GM21390 (cell line): ENCODE measurements around the gene VASN.

Source experiments
- ATAC-seq: cut with Tn5 transposase; IDR thresholded peaks from one replicate; pipeline ENCODE4 v1.9.1; 2021; ENCODE audit not compliant: unreplicated experiment

The VASN gene

DNA sequence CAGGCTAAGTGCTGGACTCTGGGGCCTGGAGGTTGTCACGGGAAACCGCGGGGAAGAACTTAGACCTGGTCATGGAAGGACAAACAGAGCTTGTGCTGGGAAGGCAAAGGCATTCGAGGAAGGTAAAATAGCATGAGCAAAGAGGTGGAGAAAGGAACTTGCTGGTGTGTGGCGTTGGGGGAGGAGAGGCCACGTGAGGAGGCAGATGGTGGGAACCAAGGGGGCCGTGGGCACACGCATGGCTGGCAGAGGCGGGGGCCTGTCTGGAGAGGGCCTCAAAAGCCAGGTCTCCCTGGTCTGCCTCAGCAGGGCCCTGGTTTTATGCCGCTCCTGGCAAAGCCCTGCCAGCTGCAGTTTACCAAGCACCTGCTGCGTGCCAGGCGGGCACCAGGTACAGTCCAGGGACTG lies 29.4 kb downstream of the VASN start:
- no peak for ATAC-seq

DNA sequence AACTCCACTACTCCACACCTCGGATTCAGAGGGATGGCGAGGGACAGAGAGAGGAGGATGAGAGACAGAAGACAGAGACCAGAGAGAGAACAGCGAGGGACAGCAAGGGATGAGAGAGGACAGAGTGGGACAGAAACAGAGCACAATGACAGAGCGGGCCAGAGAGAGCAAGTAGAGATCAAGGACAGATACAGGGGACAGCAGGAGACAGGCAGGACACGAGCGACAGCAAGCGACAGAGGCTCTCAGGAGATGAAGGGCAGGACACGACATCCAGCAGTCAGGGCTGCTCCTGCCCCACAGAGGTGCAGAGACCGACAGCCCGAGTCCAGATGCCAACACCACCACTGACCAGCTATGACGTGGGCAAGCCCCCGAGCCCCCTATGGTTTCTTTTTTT lies 29.9 kb downstream of the VASN start:
- no peak for ATAC-seq

DNA sequence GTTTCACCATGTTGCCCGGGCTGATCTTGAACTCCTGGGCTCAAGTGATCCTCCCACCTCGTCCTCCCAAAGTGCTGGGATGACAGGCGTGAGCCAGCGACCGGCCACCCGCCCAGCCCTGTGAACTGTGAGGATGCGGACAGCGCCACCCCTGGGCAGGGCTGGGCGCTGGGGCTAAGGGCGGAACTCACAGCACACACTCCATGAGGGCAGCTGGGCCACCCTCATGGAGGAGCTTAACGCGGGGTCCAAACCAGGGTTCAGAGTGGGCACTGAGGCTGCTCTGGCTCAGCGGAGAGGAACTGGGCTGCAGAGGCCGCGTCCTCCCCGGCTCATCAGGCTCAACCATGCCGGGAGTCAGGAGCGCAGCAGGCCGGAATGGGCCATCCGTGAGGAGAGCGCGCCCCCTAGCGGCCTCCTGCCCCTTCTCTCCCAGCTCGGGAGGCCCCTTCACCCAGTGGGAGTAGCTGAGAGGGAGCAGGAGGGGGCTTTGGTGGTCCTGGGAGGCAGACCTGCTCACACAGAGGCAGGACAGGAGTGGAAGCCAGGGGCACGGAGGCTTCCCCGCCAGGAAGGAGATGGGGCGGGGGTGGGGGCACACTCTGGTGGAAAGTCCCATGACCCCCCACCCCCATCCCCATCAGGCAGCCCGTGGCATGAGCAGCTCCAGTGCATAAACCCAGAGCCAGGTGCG lies 30.9 kb downstream of the VASN start:
- ATAC-seq = no peak

DNA sequence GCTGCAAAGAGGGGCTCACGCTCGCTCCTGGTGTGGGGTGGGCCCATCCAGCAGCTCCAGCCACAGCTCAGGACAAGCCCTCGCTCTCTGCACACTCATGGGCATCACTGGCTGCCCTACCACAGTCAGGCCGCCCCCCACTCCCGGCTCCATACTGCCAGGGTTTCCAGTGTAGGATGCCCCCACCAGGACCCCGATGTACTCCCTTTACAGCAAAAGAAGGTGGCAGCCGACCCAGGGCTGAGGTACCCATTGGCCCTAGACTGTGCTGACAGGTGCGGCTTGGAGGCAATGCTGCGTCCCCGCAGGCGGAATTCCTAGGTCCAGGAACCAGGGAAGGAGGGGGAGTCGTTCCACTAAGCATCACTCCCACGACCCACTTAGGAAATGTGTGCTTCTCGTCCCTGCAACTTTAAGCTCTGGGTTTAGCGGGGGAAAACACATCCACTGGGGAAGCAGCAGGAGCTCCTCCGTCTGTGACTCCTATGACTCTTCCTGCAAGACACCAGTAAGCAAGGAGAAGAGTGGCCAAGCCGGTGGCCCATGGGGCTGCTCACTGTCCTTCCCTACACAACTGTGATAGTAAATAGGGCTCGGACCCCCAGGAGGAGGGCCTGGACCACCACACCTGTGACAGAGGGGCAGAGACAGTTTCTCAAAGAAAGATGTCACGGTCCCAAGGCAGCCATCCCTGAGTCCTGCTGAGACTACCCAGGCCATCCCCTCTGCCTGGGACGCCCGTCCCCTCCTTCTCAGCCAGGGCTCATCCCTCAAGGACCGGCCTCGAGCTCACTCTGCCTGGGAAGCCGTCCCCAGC lies 31.7 kb downstream of the VASN start:
- no peak for ATAC-seq

DNA sequence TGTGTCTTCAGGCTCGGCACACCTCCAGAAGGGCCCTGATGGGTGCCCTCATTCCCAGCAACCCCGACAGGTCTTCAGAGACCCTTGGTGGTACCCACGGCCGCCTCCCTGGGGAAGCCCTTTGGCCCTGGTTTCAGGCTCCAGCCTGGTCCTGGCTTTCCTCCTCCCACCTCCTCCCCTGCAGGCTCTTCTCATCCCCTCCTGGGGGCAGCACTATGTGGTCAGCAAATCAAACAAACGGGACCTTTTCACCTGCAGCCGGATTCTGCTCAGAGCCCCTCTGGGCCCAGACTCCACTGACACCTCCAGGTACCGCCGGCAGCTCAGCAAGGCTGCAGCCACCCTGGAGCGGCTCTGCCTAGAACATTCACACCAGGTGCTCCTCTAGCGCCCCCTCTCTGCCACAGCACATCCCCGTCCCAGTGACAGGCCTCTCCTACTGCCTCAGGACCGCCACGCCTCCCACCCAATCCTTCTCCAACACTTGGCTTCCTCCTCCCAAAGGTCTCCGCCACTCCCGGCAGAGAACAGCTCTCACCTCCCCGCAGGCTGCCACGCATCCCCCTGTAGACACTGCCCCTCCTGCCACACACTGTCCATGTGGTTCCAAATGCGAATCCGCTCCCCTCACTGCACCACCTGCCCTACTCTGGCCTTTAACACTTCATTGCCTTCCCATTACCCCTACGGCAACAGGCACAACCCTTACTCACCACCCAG lies 32.8 kb downstream of the VASN start:
- ATAC-seq = no peak

DNA sequence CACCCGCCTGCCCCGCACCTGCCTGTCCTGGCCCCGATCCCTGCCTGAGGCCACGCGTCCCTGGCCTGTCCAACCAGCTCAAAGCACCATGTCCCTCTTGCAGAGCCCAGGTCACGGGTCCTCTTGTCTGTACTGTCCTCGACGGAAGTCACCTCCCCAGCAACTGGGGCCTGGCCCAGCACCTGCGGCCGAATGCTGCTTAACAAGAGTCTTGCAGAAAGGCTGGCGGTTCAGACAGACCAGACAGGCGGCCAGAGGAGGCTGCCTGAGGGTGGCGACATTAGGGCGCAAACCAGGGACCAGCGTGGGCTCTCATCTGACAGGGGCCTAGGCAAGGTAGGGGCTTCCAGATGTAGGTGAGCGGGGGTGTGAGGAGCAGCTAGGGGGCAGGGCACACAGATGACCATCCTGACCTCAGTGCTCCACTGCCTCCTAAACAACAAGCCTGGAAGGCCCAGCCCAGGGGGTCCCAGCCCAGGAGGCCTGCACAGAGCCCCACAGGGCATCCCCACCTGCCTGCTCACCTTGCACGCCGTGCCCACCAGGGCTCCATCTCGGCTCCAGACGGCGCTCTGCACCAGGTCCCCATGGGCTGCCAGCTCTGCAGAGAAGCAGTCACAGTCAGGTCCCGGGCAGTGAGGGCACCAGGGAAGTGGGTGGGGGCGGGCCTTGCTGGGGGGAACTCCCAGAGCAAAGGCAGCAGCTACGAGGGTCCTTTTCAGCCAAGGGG lies 33.5 kb downstream of the VASN start:
- no peak for ATAC-seq

DNA sequence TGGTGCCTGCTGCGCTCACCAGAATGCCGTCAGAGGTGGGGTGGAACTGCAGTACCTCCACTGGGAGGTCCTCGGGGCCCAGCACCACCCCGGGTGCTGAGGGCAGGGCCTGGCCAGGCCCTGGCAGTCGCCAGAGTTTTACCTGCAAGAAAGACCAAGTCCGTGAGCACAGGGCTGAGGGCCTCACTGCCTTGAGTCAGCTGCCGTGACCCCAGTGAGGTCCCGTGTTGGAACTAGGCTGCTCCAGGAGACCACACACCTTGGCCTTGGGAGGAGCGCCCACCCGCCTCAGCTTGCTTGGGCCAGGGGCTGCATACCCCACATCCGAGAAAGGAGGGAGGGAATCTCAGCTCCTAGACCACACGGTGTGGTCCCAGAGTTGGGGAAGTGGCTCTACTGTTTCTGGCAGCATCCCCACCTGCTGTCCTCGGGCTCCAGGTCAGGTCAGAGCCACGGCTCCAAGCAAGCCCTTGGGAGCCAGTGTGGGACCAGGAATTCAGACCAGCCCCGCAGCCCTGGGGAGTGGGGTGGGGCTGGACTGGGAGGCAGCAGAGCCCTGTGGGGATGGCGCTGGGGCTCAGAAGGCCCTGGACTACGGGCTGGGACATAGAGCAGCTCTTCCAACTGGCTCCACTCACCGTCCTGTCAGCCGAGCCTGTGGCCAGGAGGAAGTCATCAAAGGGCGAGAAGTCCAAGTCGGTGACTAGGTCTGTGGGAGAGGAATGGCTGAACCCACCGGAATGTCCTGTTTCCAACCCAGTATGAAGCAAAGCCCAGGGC lies 36.1 kb downstream of the VASN start:
- ATAC-seq = no peak

DNA sequence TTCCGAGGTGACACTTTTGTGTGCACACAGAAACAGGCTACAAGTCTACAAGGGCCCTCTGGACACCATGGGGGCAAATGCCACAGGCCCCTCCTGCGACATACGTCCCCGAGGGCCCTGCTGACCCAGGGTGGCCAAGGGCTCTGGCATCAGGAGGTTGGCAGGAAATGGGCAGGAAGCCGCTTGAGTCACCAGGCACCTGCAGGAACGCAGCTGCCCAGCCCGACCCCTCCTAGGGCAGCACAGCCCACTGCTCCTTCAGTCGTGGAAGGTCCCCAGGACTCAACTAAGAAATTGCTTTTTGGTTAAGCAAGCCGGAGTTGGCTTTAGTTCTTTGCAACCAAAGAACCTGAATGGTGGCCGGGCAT lies 36.7 kb downstream of the VASN start:
- no peak for ATAC-seq

DNA sequence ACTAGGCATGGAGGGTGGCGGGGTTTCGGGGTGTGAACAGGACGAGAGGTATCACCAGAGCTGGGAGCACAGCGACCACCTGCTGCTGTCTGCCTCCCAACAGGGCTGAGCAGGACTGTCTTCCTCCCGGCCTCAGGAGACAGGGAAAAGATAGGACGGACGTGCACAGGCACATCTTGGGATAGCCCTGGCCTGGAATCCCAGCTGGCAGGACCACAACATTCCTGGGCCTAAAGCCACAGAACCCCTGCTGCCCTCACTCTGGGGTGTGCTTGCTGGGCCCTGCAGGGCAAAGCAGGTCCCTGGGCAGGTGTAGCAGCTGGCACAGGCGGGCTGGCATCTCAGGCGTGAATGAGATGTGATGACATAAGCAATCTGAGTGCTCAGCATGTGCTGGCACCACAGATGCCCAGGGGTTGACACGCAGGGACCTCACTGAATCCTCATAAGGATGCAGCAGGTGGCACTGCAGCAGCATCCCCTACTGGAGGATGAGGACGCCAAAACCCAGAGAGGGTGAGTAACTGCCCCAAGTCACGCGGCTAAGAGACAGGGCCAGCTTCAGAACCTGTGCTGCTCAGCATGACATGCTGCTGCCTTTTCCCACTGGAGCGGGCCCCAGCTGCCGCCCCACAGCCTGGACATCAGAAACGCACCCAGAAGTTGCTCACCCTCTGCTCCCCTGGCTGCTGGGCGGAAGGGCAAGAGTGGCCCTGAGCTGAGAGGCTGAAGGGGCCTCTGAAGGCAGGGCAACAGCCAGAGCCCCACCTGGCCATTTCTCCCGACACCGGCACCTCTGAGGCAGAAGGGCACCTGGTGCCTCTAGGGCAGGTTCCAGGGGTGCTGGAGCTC lies 37.7 kb downstream of the VASN start:
- ATAC-seq = no peak

DNA sequence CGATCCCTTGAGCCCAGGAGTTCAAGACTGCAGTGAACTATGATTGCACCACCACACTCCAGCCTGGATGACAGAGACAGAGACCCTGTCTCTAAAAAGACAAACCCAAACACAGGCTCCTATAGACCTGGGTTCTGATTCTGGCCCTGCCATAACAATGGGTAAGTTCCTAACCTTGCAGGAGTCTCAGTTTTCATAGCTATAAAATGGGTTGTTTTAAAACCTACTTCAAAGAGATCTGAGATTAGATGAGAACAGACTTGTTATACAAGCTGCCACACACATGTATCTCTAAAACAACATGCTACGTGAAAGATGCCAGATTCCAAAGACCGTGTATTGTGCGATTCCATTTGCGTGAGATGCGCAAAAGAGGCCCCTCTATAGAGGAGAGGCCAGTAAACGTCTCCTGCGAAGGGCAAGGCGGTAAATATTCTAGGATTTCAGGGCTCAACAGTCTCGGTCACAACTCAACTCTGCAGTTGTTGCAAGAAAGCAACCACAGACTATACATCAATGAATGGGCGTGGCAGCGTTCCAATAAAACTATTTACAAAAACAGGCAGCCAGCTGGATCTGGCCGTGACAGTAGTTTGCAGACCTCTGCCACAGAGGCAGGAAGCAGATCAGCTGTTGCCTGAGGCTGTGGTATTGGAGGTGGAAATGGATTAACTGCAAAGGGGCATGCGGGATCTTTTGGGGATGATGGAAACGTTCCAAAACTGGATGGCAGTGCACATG lies 38.9 kb downstream of the VASN start:
- no peak for ATAC-seq

DNA sequence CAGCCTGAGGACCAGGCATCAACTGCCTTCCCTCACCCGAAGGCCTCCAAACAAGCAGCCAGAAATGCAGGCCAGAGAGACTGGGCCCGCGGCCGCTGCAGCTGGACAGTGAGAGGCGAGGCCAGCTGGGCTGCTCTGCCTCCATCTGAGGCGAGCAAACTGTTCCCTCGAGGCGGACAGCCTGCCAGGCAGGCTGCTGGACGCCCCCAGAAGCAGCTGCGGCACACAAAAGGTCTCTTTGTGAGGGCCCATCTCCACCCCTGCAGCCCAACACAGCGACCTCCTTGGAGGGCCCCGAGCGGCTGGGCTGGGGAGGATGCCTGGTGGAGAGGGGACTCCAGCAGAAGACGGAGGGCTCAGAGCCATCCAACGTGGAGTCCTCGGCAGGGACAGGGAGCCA lies 40.0 kb downstream of the VASN start:
- ATAC-seq = no peak

DNA sequence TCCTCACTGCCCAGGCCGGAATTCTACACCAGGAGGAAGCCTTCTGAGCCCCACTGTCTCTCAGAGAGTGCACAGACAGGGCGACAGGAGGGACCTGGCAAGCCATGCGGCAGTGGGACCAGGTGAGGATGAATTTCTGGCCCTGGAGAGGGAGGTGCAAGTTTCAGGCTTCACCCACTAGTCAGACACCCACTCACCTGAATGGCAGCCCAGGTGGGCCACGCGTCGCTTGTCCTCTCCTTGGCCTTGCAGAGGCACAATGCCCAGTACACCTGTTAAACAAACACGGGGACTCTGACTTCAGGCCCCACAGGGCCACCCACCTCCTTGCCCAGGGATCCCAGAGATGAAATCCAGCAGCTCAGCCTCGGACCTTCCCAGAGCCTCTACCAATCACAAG lies 40.5 kb downstream of the VASN start:
- ATAC-seq = no peak

DNA sequence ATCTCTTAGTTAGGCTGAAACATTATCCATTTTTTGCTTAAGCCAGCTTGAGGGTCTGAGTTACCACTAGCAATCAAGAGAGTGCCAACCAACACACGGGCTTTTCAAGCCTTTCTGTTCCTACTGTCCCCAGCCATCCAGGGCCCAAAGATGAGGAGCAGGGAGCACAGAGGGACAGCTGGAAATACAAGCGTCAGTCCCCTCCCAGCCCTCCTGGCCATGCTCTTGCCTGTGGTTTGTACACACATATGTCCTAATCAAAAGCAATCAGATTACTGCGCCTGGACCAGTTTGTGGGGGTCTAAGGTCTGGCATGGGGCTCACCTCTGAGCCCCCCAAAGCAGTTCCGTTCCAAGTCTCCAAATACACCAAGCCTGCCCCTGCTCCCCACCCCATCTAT lies 41.2 kb downstream of the VASN start:
- no peak for ATAC-seq

DNA sequence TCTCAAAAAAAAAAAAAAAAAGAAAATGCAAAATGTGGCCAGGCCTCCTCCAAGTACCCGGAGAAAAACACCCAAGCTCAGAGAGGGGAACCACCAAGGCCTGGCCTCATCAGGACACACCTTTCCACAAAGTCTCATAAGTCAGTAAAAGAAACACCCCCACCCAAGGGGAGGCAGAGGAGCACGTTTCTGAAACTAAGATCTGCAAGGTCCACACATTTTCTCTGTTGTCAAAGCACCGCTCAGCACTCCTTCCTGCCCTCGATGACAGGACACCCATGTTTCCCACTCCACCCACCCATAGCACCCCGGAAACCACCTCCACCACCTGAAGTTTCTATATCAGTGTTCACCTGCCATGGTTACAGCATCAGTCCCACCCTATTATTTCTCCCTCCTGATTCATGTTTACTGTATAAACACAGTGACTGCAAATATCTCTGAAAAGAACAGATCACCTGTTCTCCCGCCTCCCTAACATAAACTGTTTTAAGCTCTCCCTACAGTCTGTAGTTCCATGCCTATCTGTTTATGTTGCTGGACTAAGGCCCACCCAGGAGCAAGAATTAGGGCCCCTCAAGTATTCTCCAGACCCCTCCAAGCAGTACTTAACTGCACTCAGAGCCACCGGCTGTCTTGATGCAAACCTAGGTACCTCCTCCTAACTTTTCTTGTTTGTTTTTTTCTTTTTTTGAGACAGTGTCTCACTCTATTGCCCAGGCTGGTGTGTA lies 42.7 kb downstream of the VASN start:
- peak; percentile 62 for ATAC-seq

DNA sequence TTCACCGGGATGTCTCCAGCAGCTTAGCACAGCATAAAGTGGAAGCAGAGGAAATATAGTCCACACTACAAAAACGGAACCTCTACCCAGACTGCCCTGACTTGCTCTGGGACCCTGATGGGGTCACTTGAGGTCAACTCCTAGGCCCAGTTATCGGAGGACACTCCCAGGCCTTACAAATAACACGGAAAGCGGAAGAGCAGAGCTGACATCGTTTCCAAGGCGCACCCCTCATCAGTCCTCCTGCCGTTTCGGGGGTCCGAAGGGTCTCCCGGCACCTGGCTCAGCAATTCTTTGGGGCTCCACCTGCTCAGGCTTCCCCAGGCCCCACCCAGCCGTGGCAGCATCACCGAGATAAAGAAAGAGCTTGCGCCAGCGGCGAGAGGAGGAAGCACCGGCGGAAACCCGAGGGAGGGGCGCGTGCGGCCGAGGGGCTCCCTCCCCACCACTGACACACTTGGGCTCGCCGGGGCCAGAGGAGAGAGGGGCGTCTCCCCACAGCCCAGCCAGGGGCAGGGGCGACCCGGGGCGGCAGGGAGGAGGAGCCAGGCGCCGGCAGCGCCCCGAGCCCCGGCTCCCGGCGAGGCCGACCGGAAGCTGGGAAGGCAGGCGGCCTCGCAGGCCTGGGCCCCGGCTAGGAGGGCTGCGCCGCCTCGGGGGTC lies 44.0 kb downstream of the VASN start:
- no peak for ATAC-seq

DNA sequence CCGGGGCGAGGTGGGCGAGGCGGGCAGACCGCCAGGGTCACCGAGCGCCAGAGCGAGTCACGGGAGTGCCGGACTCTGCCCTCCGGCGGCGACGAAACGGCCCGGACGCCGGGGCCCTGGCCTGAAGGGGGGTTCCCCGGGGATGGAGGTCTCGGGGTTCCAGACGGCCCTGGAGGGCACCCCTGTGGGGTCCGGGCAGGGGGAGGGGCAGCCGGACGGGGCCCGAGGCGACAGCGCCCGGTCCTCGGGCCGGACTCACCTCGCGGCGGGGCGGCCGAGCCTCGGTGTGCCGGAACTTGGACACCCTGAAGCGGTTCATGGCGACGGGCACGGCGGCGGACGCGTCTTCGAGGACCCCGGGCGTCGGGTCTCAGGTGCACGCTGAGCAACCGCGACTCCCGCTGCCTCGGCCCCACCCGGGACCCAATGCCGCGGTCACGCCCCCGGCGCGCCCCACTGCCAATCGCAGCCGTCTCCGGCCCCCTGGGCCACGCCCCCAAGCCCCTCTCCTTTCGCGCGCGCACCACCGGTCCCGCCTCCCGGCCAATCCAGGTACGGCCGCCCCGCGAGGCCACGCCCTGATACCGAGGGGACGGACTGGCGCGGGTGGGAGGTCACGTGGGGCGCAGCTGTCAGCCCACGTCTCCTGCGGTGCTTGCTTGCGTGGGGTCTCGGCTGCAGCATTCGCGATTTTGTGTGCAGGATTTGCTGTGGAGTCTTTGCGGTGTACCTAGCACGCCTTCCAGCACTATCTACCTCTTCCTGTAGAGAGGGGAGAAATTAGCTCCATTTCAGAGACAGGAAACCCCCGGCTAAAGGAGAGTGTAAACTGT lies 44.8 kb downstream of the VASN start, which contains the start of gene CORO7:
Gene CORO7 (minus strand): TSS at position 397 of the 833 bp plus-strand sequence. CDS start 78 bp downstream, at position 319.
- peak; percentile 66 for ATAC-seq
